GOT3 (cell line): ENCODE measurements around the gene PIAS4.

Experiments
- DNase-seq: peaks from one replicate; lab custom pipeline; 2025; ENCODE audit warnings: mixed read lengths; lab: John Stamatoyannopoulos, UW

Gene PIAS4

DNA sequence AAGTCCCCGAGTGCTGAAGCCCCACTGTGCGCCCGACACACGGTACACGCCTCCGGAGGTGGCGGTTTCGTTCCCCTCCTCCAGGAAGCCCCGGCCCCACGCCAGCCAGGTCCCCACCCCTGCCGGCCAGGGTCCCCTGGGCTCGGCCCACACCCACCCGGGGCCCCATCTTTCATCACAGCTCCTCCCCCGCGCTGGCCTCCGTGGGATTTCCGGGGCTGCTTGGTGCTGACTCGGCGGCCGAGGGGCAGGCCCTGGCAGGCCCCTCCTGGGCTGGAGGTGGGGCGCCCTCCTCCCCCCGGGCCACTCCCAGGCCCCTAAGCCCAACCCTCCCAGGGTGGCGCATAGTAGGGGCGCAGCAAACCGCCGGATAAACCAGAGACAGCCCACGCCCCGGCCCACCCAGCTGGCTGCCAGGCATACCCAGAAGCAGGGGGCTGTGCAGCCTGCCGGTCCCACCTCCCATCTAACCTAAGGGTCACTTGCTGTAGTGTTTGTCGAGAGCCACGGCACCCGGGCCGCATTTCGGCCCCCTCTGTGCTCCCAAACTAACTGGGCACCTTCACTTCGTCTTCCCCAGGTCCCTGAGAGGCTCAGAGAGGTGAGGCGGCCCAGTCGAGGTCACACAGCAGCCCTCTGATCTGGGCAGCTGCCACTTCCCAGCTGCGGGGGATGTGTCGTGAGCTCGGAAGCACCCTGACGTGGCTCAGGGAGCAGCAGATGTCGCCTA lies 52.5 kb downstream of the PIAS4 start:
- DNase-seq = no peak

DNA sequence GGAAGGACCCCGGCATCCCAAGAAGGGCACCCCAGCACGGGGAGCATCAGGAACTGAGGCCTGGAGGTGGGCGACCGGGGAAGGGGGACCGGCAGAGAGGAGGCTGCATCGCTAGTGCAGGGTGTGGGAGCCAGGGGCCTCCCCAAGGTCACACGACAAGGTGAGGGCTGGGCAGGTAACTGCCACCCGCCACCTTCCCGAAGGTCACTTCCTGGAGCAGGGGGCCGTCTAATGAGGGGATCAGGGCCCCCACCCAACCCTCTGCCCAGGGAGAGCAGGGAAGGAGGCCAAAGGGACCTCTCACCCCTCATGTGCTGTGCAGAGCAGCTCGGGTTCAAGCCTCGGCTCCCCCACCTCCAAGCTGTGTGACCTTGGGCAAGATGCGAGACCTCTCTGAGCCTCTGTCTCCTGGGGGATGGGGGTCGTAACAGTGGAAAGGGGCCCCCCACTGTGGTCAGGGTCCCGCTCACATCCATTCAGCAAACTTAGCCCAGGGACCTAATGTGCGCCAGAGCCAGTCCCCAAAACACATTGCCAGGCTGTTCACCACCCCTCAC lies 53.2 kb downstream of the PIAS4 start:
- DNase-seq = no peak

DNA sequence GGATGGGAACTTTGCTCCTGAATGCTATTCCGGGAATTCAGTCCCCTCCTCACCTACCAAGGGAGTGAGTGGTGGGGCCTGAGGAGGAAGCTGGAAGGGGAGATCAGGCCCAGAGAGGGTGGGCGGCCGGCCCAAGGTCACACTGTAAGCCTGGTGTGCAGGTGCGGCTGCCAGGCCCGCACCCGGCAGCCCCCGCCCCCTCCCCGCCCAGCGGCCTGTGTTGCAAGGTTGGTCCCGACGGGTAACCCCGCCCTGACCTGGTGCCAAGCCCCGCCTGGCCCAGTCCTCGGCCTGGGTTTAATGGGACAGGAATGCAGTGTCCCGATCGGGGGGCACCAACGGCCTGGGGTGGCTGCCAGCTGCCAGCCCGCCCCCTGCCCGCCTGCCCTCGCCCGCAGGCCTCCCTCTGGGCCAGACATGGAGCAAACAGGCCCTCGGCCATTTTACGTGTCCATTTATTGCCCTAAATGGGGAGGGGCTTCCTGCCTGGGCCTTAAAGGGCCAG lies 53.7 kb downstream of the PIAS4 start:
- no peak for DNase-seq

DNA sequence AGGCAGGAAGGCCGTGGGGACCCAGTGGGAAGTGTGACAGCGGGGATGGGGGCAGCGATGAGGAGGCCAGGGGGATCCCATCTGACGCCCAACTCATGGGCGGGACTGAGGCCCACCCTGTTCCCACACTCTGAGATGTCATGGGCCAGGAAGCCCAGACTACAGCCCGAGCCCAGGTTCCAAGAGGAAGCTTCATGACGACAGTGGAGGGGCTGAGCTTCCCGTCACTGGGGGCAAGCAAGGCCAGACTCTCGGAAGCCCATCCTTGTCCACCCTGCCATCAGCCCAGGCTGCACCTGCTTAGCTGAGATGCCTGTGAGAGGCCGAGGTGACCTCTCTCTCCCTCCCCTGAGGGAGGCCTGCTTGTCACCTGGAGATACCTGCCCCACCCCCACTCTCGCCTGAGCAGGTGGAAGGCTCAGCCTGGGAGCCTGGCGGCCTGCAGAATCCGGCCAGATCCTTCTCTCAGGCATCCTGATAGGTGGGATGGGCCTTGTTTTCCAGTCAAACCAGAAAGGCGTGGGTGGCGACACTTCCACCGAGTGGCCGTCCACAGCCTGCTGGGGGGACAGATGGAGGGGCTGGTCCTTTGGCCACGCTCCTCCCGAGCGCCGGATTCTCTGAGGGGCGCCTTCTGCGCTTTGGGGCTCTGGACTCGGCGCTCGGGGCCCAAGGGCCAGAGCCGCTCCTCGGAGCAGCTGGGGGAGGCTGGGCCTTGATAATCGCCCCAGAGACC lies 54.3 kb downstream of the PIAS4 start:
- no peak for DNase-seq

DNA sequence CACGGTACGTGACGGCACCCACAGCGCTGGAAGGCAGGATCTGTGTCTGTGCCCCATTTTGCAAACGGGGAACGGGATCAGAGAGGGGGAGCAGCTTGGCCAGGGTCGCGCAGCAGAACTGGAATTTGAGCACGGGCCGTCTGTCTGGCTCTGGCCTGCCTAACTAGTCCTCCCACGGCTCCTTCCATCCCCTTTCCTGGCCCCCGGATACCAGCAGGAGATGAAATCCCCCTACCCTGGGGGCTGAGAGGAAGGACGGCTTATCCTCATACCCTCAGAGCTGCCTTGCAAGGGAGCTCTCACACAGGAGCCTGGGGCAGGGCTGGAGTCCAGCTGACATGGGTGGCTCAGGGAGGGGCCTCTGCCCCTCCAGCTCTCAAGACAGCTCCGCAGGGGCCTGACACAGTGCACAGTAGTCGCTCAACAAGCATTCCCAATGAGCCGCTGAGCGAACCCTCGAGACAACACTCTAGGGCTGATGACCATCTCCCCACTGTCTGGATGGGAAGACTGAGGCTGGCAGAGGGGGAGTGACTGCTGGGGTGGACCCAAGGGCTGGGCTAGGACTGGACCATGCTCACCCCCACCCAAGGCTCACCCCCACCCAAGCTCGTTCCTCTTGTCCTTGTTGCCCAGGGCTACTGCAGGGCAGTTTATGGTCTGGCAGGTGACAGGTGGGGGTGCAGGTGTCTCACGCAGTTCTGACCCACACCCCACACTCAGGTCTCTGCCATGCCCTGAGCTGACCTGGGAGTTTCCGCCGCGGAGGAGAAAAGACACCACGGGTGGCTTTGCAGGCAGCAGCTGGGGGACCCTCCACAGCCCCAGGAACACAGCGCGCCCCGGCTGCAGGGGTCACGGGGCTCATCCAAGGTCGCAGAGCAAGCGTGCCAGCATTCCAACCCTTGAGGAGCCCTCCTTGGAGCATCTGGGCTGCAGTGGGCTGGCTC lies 55.2 kb downstream of the PIAS4 start:
- DNase-seq = no peak

DNA sequence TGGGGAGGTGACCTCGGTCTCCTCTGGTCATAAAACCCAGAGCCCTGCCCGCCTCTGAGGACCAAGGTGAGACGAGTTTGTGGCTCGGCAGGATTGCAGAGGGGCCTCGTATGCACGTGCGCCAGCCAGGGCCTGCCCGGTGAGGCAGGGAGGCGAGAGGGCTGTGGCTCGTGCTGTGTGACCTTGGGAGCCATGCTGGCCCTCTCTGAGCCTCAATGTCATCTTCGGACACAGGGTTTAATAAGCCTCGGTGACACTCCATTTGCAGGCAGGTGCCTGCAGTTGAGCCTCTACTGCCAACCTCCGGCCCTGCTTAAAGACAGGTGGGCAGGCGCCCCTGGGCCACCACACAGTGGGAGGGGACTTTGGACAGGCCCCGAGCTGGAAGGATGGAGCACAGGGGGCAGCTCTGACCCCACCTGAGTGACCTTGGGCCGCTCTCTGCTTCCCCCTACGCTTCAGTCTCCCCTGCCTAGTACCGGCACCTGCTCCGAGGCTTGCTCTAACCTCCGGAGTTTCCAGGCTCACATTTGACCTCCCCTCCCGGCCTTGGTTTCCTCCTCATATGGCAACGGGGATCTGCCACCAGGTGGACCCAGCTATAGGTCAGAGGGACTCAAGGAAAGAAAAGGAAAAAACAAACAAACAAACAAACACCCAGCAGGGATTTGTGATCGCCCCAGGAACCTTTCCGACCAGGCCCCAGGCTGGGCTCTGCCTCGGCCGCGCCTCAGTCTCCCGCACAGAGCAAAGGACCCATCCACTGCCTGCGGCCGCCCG lies 56.0 kb downstream of the PIAS4 start:
- no peak for DNase-seq

DNA sequence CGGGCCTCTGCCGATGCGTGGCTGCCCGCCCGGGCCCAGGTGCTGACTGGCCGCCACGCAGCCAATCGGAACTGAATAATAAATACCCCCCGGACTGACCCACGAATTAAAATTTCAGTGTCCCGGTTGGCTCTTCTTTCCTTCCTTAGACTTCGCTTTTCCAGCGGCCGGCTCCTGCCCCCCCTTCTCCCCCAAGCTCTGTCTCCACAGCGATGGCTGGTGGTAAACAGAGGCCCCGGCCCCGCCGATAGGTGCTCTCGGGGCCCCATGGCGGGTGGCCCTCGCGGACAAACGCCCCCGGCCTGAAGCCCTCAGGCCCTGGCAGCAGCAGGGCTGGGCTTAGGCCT lies 56.6 kb downstream of the PIAS4 start:
- DNase-seq = no peak

DNA sequence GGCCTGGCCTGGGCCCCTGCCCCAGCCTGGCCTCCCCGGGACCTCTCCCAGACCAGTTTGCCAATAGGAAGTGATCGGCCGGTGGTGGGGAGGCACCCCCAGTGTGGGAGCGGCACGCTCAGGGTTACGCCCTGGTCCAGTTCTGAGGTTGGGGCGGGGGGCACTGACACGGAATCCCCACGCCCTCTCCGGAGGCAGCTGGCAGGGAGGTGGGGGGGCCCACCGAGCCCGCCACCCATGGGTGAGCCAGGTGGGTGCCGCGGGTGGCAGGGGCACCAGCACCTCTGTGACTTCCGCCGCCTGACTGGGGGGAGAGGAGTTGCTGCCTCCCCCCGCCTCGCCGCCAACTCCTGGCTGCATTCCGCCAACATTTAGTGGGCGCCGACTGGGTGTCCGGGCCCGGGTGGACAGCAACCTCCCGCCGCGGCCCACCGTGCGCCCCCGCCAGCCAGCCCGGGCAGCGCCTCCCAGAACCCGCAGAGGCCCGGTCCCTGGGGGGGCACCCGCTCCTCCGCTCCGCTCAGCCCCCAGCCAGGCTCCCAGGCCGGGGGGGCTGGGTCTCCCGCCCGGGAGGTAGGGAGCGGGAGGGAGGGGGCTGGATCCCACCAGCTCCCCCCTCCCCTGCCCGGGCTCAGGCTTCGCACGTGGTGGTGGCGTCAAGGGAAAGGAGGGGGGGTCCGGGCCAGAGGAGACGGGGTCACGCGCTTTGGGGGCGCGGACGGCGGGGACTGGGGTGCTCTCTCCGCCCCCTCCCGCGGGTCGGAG lies 57.1 kb downstream of the PIAS4 start:
- DNase-seq = no peak

DNA sequence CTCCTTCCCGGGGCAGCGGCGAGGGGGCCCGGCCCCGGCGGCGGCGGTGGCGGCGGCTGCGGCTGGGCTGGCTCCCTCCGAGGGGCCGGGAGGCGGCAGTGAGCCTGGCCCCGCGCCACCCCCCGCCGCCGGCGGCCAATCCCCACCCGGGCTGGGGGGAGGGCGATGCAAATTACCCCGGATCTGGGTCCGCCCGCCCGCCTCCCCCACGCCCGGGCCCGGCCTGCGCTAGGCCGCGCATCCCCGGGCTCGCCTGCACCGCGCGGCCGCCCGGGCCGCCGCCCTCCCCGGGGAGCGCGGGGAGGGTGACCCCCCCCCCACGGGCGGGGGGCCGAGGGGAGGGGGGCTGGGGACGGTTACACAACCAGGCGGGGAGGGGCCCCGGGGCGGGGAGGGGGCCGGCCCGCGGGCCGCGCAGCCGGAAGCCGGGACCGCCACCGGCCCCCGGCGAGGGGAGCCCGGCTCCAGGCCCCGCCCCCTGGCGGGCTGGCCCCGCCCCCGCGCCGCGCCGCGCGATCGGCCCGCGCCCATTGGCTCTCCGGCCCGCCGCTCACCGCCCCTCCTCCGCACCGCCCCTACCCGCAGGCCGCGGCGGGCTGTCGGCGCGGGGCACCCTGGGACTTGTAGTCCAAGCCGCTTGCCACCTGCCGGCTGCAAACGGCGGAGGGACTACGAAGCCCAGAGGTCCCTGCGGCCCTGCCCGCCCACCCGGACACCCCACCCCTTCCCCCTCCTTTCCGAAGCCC lies 58.1 kb downstream of the PIAS4 start:
- DNase-seq = peak; percentile 90

DNA sequence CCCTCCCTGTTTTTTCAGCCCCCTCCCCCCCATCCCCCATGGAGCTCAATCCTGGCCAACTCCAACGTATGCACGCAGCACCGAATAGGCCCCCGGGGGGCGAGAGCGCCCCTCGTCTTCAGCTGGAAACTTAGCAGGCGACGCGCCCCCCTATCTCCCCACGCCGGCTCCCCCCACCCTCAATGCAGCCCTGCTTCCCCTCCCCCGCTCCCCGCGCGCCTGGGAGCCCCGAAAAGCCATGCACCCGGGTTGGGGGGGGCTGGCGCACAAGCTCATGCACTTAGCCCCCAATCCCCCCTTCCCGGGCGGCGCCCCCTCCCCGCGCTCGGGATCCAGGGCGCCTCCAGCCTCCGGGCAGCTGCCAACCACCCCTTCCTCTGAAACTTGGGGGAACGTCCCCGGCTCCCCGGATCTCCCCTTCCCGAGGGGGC lies 58.7 kb downstream of the PIAS4 start:
- DNase-seq = no peak

DNA sequence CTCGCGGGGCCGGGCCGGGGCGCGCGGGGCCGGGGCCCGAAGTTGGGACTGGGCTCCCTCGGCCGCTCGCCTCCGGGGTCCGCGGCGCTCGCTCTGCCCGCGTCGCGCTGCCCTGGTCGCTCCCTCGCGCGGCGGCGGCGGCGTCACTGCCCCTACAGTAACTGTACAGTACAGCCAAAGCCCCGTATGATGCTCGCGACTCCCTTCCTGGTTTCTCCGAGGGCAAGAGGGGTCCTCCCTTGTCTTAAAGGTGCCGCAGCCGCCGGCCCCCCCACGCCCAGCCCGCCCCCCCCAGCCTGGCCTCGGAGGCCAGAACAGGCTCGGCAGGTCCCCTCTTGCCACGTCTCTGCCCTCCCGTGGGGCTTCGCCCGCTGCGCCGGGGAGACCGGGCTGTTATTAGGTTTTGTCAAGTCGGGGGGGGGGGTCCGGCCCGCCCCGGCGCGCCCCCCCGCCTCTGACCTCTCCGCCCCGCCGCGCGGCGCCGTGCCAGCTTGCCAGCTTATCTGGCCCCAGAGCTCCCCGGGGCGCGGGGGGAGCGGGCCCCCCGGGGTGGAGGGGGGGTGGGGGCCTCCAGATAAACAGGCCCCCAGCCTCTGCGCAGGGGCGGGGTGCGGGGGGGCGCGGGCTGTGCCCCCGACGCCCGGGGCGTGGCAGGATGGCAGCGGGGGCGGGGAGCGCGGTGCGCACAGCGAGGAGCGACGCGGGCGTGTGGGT lies 59.3 kb downstream of the PIAS4 start, which contains the start of gene ZBTB7A:
TSS of gene ZBTB7A (minus strand) at position 218 of the 714 bp plus-strand sequence. CDS start 11,667 bp downstream, outside the sequence.
- no peak for DNase-seq

DNA sequence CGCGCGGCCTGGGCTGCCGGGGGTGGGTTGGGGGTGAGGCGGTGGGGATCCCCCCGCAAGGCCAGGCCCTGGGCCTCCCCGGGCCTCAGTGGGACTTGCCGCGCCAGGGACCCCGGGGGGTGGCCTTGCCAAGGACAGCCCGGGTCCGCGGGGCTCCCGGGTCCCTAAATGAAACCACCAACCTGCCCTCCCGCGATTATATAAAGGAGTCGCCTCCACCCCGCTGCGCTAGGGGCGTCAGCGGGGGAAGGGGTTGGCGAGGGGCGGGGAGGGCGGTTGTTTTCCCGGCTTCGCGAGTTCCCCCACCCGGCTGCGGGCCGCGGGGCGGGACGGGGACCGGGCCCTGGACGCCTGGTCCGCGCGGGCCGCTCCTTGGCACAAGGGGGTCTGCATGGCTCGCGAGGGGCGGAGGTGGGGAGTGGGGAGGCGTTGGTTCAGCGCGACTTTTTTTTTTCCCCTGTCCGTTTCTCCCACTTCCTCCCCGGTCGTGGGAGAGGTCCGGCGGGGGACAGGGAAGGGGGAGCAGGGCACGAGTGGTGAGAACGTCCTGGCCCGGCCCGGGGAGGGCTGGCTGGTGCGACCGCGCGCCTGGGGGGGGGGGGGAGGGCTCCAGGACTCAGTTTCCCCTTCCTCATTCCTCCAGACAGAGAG lies 60.0 kb downstream of the PIAS4 start:
- DNase-seq = no peak

DNA sequence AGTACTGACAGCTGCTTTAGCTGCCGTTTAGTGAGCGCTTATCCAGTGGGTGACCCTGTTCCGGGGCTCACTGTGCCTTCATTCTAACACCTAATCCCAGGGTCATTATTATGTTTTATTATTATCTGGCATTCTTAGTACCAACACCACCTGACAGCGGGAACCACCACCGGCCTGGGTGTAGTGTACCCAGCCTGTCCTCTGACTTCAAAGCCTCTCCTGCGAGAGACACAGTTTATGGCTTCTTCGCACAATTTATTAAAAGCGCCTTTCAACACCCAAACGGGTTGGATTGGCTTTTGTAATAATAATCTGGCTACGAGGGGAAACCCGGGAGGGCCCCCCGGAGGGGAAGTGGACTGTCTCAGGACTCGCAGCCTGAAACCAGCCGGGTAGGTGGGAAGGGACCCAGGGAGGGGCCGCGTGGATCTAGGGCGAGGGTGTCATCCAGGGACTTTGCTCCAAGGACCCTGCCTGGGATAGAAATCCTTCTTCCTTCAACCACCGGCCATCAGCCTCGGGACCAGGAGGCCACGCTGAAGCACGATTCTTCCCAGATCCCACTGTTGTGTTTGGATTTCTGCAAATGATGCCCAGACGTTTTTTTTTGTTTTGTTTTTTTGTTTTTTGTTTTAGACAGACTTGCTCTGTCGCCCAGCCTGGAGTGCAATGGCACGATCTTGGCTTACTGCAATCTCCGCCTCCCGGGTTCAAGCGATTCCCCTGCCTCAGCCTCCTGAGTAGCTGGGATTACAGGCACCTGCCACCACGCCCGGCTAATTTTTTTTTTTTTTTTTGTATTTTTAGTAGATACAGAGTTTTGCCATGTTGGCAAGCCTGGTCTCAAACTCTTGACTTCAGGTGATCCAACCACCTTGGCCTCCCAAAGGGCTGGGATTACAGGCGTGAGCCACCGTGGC lies 60.8 kb downstream of the PIAS4 start:
- DNase-seq = no peak

DNA sequence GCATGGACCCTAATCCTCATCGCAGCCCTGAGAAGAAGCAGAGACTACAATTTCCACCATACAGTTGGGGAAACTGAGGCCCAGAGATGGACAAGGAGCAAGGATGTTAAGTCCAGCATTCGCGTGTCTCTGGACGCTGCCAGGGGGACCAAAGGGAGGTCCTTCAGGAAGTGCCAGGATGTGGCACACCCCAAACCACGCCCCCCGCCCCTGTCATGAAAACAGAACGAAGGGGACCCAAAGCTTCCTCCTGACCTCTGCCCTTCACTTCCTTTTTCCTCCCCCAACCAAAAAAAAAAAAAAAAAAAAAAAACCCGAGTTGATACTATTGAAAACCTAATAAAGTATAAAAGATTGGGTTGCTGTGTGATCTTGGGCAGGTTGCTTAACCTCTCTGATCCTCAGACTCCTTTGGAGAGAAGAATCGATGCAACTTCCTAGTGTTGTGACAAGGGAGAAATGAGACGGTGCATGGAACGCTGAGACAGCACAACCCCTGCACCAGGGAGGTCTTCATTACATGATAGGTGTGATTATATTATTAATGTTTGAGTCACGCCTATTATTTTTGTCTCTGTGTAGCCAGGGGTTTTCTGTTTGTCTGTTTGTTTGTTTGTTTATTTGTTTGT lies 61.9 kb downstream of the PIAS4 start:
- no peak for DNase-seq

DNA sequence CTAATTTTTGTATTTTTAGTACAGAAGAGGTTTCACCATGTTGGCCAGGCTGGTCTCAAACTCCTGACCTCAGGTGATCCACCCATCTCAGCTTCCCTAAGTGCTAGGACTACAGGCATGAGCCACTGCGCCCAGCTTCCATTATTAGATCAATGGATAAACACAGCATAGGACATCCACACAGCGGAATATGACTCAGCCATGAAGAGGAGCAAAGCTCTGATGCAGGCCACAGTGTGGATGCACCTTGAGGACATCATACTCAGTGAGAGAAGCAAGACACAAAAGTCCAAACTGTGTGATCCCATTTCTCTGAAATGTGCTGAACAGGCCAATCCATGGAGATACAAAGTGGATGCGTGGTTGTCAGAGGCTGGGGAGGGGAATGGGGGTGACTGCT lies 64.1 kb downstream of the PIAS4 start:
- no peak for DNase-seq

DNA sequence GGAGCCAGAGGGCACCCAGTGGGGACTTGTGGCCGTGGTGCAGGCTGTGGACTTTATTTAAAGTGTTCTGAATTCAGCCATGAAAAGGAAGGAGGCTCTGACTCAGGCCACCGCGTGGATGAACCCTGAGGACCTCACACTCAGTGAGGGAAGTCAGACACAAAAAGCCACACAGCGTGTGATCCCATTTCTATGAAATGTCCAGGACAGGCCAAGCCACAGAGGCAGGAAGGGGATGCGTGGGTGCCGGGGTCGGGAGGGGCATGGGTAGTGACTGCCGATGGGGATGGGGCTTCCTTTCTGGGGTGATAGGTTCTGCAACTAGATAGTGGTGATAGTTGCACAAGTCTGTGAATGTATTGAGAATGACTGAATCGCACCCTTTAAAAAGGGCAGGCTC lies 67.8 kb downstream of the PIAS4 start:
- DNase-seq = no peak

DNA sequence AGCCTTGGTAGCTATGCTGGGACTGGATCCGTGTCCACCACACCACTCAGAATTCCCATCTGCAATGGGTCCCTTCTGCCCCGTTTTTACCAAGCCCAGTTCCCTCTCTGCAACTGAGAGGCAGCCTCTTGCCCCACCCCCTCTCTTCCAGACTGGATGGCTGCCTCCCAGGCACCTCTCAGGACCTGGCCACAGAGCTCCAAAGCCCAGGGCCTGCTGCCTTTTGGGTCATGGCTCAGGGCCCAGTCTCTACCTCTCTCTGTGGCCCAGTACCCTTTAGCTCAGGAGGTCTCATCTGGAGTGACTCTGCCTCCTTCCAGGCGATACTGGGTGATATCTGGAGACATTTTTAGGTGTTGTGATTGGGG lies 69.5 kb downstream of the PIAS4 start:
- no peak for DNase-seq
